GM13976 (cell line): ENCODE results near the gene MB21D2.

ENCODE experiments used
- DNase-seq: peaks from one replicate; pipeline ENCODE4 v3.0.0; 2012; ENCODE audit warnings: low spot score
- in situ Hi-C: fragments of 300-500 bp; cut with MboI; formaldehyde crosslinking; loops from one replicate; pipeline ENCODE4 v1.12.0; 2022; ENCODE audit warnings: low sequenced_read_pairs, mixed read lengths, inconsistent platforms; ENCODE audit not compliant: unreplicated experiment
- TF ChIP-seq, protein P1 (sequence below): IDR thresholded peaks from 2 replicates; pipeline ENCODE4 v1.5.1; 2012; ENCODE audit warnings: borderline replicate concordance, mild to moderate bottlenecking; ENCODE audit not compliant: insufficient read depth; ENCODE audit errors: extremely low read depth, missing control alignments, control extremely low read depth

The MB21D2 gene

DNA sequence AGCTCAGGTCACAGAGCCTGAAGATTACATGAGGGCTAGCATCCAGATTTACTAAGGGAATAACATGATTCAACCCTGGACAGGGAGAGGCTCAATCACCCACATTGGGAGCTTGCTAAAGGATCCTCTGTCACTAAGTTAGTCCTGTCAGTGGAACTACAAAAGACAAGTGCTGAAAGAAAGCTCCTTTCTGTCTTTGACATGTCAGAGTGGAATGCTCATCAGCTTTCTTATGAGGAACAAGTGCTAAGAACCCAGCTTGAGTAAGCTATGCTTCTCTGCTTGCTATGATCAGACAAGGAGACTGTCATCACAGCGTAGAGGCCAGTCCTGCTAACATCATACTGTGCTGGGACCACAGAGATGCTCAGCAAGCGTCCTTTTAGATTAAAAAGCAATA is 74.5 kb downstream of the MB21D2 start:
- no peak for DNase-seq
- TF ChIP-seq, protein P1, sequence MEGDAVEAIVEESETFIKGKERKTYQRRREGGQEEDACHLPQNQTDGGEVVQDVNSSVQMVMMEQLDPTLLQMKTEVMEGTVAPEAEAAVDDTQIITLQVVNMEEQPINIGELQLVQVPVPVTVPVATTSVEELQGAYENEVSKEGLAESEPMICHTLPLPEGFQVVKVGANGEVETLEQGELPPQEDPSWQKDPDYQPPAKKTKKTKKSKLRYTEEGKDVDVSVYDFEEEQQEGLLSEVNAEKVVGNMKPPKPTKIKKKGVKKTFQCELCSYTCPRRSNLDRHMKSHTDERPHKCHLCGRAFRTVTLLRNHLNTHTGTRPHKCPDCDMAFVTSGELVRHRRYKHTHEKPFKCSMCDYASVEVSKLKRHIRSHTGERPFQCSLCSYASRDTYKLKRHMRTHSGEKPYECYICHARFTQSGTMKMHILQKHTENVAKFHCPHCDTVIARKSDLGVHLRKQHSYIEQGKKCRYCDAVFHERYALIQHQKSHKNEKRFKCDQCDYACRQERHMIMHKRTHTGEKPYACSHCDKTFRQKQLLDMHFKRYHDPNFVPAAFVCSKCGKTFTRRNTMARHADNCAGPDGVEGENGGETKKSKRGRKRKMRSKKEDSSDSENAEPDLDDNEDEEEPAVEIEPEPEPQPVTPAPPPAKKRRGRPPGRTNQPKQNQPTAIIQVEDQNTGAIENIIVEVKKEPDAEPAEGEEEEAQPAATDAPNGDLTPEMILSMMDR, result no peak
- in situ Hi-C loops, result no loop called here

DNA sequence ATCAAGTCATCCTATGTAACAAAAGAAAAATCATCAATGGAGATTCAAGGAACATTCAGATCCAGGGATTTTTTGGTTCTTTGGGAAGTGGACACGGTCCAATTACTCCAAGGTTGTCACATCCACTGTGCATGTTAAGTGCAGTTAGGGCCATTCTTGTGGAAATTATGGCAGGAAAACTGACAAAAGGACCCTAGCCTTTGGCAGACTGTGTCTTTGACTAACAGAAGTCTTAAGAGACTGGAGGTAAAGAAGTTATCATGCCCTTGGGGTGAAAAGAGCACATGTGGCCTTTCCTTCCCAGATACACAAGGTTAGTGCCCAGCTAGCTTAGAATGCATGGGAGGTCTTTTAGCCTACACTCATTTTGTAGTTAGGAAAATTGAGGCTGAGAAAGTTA is 74.9 kb downstream of the MB21D2 start:
- TF ChIP-seq, protein P1, result no peak
- in situ Hi-C loops, result no loop called here
- DNase-seq, result no peak

DNA sequence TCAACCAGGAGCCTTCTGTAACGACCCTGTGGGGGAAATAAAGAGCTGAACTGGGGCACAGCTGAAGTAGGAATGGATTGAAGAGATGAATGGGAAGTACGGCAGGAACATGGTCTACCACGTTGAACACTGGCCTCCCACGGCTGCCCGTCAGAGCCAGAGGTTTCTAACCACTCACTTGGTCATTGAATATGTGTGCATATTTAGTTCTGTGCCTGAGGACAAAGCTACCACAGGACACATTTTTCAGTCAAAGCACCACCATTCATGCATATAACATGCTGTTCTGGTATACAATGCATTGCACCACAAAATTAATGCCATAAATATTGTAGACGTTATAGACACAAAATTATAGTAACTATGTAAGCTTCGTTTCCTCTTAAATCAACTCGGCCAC is 75.5 kb downstream of the MB21D2 start:
- in situ Hi-C loops, result no loop called here
- no peak for DNase-seq
- TF ChIP-seq, protein P1, result no peak

DNA sequence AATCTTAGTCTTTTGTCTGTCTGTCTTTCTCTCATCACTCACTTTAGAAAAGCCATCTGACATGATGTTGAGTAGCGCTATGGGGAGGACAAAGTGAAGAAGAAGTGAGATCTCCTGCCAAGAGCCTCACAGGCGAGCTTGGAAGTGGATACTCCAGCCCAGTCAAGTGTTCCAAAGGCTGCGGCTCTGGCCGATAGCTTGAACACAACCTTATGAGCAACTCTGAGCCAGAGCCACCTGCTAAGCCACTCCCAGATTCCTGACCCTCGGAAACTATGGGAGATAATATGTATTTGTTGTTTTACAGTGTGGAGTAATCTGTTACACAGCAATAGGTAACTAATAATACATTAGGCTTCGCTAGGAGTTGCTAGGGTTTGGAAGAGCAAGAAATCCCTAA is 76.2 kb downstream of the MB21D2 start:
- in situ Hi-C loops, result no loop called here
- TF ChIP-seq, protein P1, result no peak
- DNase-seq, result no peak

DNA sequence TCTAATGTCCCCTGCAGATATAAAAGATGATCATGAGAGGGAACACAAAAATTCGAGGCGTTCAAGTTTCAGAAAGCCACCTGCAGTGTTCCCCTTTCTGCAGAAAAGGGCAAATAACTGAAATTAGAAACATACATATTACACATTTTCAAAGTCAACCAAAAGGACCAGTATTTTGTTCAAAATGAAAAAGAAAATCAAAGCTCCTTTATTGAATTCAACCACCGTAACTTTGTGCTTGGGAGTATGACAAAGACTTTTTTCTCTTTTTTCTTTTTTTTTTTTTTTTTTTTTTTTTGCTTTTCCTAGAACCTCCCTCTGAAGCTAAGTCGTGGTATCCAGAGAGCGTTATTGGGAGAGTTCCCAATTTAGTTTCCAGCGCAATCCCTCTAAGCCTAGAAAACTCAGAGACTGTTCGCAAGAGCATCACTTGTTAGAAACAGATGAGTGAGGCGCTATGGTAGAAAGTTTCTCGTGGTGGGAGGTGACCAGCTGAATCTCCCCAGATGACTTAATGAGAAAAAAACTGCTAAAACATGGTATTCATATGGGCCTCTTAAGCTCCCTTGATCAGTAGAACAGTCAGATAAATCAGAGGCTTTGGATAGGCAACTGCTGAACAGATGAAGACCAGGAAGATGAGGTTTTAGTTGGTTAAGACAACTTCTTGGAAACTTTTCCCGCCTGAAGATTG is 77.4 kb downstream of the MB21D2 start:
- TF ChIP-seq, protein P1, result no peak
- DNase-seq, result no peak
- in situ Hi-C loops, result no loop called here

DNA sequence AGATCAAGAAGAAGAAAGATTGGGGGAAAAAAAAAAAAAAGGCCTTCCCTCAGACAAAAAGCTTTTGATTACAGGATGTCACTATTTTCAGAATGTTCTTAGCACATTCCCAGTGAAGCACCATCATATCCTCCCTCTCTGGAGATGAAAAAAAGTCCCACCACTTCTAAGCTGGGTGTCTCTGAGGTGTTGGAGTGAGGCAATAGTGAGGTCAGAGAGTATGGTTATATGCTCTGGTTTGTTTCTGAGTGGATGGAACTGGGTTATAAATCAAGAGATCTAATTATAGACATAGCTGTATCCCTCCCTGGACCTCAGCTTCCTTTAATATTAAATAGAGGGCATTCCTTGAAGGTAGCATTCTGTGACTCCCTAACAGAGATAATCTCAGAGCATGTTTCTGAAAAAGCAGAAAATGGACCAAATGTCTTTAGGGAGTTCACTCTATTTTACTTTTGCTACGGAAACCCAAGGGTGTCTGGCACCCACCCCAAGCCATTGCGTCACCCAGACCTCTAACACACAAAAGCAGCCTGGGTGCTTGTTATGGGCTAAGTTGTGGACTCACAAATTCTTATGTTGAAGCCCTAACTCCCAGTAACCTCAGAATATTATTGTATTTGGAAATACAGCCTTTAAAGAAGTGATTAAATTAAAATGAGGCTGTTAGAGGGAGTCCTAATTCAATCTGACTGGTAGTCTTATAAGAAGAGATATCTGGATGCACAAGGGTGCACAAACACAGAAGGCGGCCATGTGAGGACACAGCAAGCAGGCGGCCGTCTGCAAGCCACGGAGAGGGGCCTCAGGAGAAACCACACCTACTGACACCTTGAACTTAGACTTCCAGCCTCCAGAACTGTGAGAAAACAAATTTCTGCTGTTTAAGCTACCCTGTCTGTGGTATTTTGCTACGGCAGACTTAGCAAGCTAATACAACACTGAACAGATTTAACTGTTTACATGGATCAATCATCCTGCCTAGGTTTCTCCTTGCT is 81.5 kb downstream of the MB21D2 start:
- DNase-seq, result no peak
- in situ Hi-C loops, result no loop called here
- TF ChIP-seq, protein P1, result no peak
